Liver (tissue), 9 donors: ENCODE data around the gene TRIM65. TPM values are rescaled to one million over a fixed set of nuclear protein-coding genes. Genes with fewer than 3 reads are reported as not detected.

Experiments
- DNase-seq: peaks from one replicate; pipeline ENCODE4 v3.0.0-alpha.2; 2017; ENCODE audit warnings: low spot score
- H3K27ac ChIP-seq, 2 donors: one replicate each; pipeline ENCODE4 v1.7.0; 2013; ENCODE audit warnings: inconsistent platforms in 2 of 2, low read length in 2 of 2, control low read depth in 1 of 2, low read depth in 1 of 2, mild to moderate bottlenecking in 1 of 2
- H3K27me3 ChIP-seq, 4 donors: one replicate each; pipeline versions ENCODE4 v1.6.1 to v1.7.0; 2013; ENCODE audit warnings: low read length in 3 of 4, inconsistent platforms in 1 of 4, mild to moderate bottlenecking in 1 of 4, moderate library complexity in 1 of 4; ENCODE audit not compliant: control insufficient read depth in 4 of 4, insufficient read depth in 4 of 4
- H3K36me3 ChIP-seq, 4 donors: one replicate each; pipeline versions ENCODE4 v1.6.1 to v1.7.0; 2013; ENCODE audit warnings: low read length in 3 of 4, mild to moderate bottlenecking in 3 of 4, low read depth in 1 of 4, moderate library complexity in 1 of 4; ENCODE audit not compliant: control insufficient read depth in 4 of 4, insufficient read depth in 3 of 4
- H3K4me1 ChIP-seq, 4 donors: one replicate each; pipeline versions ENCODE4 v1.6.1 to v1.7.0; 2013; ENCODE audit warnings: low read length in 3 of 4, mild to moderate bottlenecking in 3 of 4, moderate library complexity in 1 of 4; ENCODE audit not compliant: control insufficient read depth in 4 of 4, insufficient read depth in 4 of 4
- H3K4me3 ChIP-seq, 3 donors: one replicate each; pipeline versions ENCODE4 v1.6.1 to v1.7.0; 2013; ENCODE audit warnings: low read length in 3 of 3, control low read depth in 1 of 3, low read depth in 1 of 3, mild to moderate bottlenecking in 1 of 3
- H3K9ac ChIP-seq, 2 donors: one replicate each; pipeline ENCODE4 v1.7.0; 2013; ENCODE audit warnings: low read length in 2 of 2, mild to moderate bottlenecking in 2 of 2, moderate library complexity in 2 of 2, control low read depth in 1 of 2, low read depth in 1 of 2
- H3K9me3 ChIP-seq, 4 donors: one replicate each; pipeline versions ENCODE4 v1.6.1 to v1.7.0; 2013; ENCODE audit warnings: low read length in 3 of 4; ENCODE audit not compliant: control insufficient read depth in 4 of 4
- EGR1 ChIP-seq, 2 donors: IDR thresholded peaks; 2 replicates each; pipeline ENCODE4 v1.6.1; 2016 to 2018; ENCODE audit warnings: antibody characterized with exemption in 2 of 2, low read depth in 2 of 2
- FOXA1 ChIP-seq: IDR thresholded peaks from 2 replicates; pipeline ENCODE4 v1.6.1; 2016; ENCODE audit warnings: antibody characterized with exemption
- GABPA ChIP-seq, 2 donors: IDR thresholded peaks in 1 of 2; conservative IDR thresholded peaks in 1 of 2; 2 replicates each; pipeline ENCODE4 v1.6.1; 2016; ENCODE audit warnings: antibody characterized with exemption in 2 of 2, mild to moderate bottlenecking in 1 of 2, moderate library complexity in 1 of 2
- JUND ChIP-seq, 2 donors: IDR thresholded peaks; 2 replicates each; pipeline ENCODE4 v1.6.1; 2016; ENCODE audit warnings: antibody characterized with exemption in 2 of 2
- NR2F2 ChIP-seq: IDR thresholded peaks from 2 replicates; pipeline ENCODE4 v1.6.1; 2016; ENCODE audit warnings: antibody characterized with exemption
- RXRA ChIP-seq, 2 donors: IDR thresholded peaks; 2 replicates each; pipeline ENCODE4 v1.6.1; 2017 to 2018; ENCODE audit warnings: antibody characterized with exemption in 2 of 2, mild to moderate bottlenecking in 1 of 2
- SP1 ChIP-seq: IDR thresholded peaks from 2 replicates; pipeline ENCODE4 v1.6.1; 2018; ENCODE audit warnings: antibody characterized with exemption, mild to moderate bottlenecking
- TAF1 ChIP-seq: conservative IDR thresholded peaks from 2 replicates; pipeline ENCODE4 v1.6.1; 2016; ENCODE audit warnings: antibody characterized with exemption, mild to moderate bottlenecking
- YY1 ChIP-seq: IDR thresholded peaks from 2 replicates; pipeline ENCODE4 v1.6.1; 2016; ENCODE audit warnings: antibody characterized with exemption, mild to moderate bottlenecking
- WGBS: extraction: QIAGEN DNeasy Blood & Tissue Kit; methylation state at CpG from one replicate; pipeline ENCODE4 v1.1.7; 2013; 5-methylcytosine and 5-hydroxymethylcytosine counted together
- polyA plus RNA-seq, 2 donors: library from polyadenylated mRNA; stranded (reverse) in 1 of 2; unstranded in 1 of 2; fragments of 200-250 nt in 1 of 2; fragments of >200 nt in 1 of 2; fragmentation: Nextera tagmentation in 1 of 2; extraction: Ambion mirVana in 1 of 2; gene quantifications; one replicate each; pipeline versions ENCODE4 v1.2.1 to v1.2.3, GENCODE V29; 2013 to 2015
- total RNA-seq, 2 donors: library from RNA; depleted of rRNA; stranded (reverse); fragments of >200 nt; gene quantifications; one replicate each; pipeline ENCODE4 v1.2.3, GENCODE V29; 2014
- TF ChIP-seq, protein P1 (sequence below): IDR thresholded peaks from 2 replicates; pipeline ENCODE4 v1.6.1; 2016; ENCODE audit warnings: antibody characterized with exemption, mild to moderate bottlenecking
- TF ChIP-seq, protein P2 (sequence below): IDR thresholded peaks from 2 replicates; pipeline ENCODE4 v1.6.1; 2016; ENCODE audit warnings: antibody characterized with exemption
- TF ChIP-seq, protein P3 (sequence below): fragments of 150-350 bp; IDR thresholded peaks from 2 replicates; pipeline ENCODE4 v1.5.1; 2017; ENCODE audit warnings: improper control_type of control experiment, low read depth, low read length; ENCODE audit not compliant: missing input control
- TF ChIP-seq, protein P4 (sequence below): IDR thresholded peaks from 2 replicates; pipeline ENCODE4 v1.6.1; 2016; ENCODE audit warnings: antibody characterized with exemption
- donor health status: healthy.
- donor health status: healthy.
- donor health status: healthy.
- donor health status: healthy.
- donor health status: healthy.

TRIM65 gene
- total and polyA plus RNA-seq, 4 donors = 1.5 to 8.6 (median 6.5) TPM

DNA sequence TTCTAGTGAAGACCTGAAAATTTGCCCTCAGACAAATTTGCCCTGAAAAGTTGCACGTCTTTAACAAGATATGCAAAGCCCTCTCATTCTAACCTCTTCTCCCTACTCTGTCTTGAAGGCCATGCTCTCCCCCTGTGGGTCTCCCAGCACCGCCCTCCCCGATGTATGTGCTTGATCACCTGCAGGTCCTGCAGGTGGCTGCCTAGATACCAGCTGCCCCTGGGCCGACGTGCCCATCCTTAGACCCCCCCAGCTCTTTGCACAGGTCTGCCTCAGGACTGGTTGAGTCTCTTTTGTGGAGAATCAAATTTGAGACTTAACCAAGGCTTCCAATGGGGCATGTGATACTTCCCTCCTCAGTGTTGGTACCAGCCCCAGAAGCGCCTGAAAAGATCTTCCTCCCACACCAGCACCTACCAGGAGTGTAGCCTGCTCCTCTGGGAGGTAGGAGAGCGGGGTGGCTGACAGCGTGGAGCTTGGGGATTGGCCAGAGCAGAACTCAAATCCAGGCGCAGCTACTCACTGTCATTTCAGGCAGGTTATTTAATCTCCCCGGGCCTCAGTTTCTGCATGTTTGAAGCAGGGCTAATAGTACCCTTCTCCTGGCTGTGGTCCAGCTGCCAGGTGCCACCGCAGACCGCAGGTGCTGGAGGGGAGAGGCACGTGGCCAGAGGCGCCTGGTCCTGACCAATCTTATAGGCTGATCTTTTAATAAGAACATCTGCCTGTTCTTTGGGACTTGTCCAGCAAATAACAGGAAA, 12.5 kb upstream of the TRIM65 start:
- Histone ChIP-seq H3K27ac (no peak overlapping the region), H3K9ac (no peak overlapping the region), H3K4me3 (no peak overlapping the region), H3K27me3 (no peaks in the 10 kb centered on the region), H3K9me3 (no peaks in the 10 kb centered on the region), H3K4me1 (peaks cover 0 to 2% (median under 1%) of the 10 kb centered on the region in 4 donors), H3K36me3 (no peaks in the 10 kb centered on the region)
- no peak for DNase-seq
- no peak for TF ChIP-seq TAF1
- no peak for TF ChIP-seq SP1
- TF ChIP-seq, protein P1, sequence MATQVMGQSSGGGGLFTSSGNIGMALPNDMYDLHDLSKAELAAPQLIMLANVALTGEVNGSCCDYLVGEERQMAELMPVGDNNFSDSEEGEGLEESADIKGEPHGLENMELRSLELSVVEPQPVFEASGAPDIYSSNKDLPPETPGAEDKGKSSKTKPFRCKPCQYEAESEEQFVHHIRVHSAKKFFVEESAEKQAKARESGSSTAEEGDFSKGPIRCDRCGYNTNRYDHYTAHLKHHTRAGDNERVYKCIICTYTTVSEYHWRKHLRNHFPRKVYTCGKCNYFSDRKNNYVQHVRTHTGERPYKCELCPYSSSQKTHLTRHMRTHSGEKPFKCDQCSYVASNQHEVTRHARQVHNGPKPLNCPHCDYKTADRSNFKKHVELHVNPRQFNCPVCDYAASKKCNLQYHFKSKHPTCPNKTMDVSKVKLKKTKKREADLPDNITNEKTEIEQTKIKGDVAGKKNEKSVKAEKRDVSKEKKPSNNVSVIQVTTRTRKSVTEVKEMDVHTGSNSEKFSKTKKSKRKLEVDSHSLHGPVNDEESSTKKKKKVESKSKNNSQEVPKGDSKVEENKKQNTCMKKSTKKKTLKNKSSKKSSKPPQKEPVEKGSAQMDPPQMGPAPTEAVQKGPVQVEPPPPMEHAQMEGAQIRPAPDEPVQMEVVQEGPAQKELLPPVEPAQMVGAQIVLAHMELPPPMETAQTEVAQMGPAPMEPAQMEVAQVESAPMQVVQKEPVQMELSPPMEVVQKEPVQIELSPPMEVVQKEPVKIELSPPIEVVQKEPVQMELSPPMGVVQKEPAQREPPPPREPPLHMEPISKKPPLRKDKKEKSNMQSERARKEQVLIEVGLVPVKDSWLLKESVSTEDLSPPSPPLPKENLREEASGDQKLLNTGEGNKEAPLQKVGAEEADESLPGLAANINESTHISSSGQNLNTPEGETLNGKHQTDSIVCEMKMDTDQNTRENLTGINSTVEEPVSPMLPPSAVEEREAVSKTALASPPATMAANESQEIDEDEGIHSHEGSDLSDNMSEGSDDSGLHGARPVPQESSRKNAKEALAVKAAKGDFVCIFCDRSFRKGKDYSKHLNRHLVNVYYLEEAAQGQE = no peak
- TF ChIP-seq JUND (IDR thresholded peaks at IDR 0.05) = no peak
- TF ChIP-seq, protein P2, sequence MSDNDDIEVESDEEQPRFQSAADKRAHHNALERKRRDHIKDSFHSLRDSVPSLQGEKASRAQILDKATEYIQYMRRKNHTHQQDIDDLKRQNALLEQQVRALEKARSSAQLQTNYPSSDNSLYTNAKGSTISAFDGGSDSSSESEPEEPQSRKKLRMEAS = no peak
- TF ChIP-seq, protein P3, sequence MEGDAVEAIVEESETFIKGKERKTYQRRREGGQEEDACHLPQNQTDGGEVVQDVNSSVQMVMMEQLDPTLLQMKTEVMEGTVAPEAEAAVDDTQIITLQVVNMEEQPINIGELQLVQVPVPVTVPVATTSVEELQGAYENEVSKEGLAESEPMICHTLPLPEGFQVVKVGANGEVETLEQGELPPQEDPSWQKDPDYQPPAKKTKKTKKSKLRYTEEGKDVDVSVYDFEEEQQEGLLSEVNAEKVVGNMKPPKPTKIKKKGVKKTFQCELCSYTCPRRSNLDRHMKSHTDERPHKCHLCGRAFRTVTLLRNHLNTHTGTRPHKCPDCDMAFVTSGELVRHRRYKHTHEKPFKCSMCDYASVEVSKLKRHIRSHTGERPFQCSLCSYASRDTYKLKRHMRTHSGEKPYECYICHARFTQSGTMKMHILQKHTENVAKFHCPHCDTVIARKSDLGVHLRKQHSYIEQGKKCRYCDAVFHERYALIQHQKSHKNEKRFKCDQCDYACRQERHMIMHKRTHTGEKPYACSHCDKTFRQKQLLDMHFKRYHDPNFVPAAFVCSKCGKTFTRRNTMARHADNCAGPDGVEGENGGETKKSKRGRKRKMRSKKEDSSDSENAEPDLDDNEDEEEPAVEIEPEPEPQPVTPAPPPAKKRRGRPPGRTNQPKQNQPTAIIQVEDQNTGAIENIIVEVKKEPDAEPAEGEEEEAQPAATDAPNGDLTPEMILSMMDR = no peak
- no peak for TF ChIP-seq GABPA (IDR thresholded peaks at IDR 0.05 in 1 of 2, conservative IDR thresholded peaks at IDR 0.05 in 1 of 2)
- TF ChIP-seq NR2F2 = no peak
- TF ChIP-seq RXRA (IDR thresholded peaks at IDR 0.05) = no peak
- TF ChIP-seq YY1 = no peak
- TF ChIP-seq FOXA1 = no peak
- TF ChIP-seq EGR1 (IDR thresholded peaks at IDR 0.05; ENCODE audit: low read depth in 2 of 2) = no peak
- TF ChIP-seq, protein P4, sequence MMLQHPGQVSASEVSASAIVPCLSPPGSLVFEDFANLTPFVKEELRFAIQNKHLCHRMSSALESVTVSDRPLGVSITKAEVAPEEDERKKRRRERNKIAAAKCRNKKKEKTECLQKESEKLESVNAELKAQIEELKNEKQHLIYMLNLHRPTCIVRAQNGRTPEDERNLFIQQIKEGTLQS = no peak
- WGBS = 90% methylated on average over 14 of the region's 14 CpGs

DNA sequence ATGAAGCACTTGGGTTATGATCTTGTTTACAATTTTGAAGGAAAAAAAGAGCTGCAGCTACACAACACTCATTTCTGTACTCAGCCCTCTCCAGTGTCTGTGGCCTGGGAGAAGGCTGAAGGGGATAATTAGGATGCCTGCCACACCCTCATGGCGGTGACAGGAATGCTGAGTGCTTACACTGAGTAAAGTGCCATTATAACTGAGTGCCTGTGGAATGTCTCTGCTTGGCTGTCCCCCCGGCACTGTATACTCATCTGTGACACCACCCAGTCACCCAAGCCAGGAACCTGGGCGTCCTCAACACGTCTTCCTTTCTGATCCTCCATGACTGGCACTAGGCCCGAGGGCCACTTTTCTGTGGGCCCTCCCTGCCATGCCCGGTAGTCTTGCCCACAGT, 11.4 kb upstream of the TRIM65 start:
- H3K4me1 ChIP-seq = peaks cover 5 to 10% (median 8%) of the 10 kb centered on the region in 4 donors
- H3K4me3 ChIP-seq = no peak overlapping the region
- no peak overlapping the region for H3K27ac ChIP-seq
- no peaks in the 10 kb centered on the region for H3K27me3 ChIP-seq
- H3K9ac ChIP-seq = no peak overlapping the region
- H3K36me3 ChIP-seq = no peaks in the 10 kb centered on the region
- 88% methylated on average over 6 of the region's 6 CpGs for WGBS
- no peak for DNase-seq
- TF ChIP-seq, protein P1 = no peak
- H3K9me3 ChIP-seq = no peaks in the 10 kb centered on the region
